HG03196 (cell line): ENCODE data around the gene SETD6.
"Not testable (repeated sequence)": the region's sequence is repeated elsewhere in the genome, so short reads cannot be mapped to it uniquely, and the experiment has no call there.

ENCODE experiments used
- ATAC-seq: cut with Tn5 transposase; IDR thresholded peaks from one replicate; pipeline ENCODE4 v1.9.1; 2021; ENCODE audit not compliant: unreplicated experiment

Gene SETD6

DNA sequence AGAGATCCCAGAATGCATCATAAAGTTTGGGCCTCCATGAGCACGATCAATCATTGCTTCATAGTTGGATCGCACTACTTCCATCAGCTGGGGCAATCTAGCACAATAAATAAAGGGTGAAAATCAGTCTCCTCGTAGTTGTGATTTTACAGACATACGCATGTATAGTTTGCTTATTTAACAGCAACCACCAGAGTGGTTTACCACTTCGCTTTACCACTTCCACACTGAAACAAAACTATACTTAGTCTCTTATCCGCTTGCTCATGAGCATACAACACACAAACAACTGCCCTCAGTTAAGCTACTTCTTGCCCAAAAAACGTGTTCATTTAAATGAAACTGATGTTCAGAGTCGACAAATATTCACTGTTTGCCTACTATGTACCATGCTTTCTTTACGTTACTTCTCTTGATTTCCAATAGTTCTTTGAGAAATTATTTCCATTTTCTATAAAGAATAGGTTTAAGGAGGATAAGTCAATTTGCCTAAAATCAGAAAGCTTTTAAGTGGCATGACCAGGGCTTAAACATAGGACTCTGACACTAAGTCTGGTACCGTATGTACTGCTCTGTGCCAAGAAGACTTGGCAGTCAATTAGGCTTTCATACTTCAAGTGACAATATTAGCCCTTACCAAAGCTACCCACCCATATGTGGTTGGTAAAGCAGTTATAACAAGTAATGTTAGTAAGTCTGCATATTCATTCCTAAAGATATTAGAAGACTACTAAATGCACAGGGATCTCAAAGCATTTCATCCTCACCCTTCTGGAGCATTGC lies 22.0 kb downstream of the SETD6 start:
- no peak for ATAC-seq

DNA sequence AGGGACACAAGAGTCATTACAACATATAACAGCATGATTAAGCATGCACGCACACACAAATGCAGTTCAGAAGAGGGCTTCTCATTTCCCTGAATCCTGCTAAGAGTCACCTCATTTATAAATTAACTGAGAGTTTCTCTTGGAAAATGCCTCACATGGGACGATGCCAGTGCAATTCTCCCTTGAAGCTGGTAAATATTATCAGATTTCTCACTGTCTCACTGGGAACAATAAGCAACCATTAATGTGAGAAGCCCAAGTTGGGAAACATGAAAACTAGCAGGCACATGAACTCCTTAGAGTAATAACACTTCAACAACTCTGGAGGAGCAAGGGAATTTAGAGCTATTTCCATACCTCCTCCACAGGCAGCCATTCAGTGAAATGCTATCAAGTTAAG lies 26.4 kb downstream of the SETD6 start:
- ATAC-seq = no peak

DNA sequence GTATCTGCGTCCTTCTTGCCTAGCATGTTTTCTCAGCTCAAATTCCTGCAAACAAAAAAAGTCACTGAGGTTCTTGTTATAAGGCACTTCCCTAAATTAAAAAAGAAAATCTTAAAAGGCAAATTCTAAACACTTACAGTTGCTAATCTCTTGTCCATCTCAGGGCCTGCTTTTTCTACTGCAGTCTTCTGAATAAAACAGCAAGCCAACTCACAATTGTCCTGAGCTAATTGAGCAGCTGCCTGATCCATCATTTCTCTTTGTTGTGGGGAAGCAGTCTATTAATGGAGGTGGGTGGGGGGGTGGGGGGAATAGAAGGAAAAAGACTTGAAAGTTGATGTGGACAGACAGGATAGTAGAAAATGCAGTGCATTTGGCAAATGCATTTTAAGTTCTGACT lies 27.0 kb downstream of the SETD6 start:
- no peak for ATAC-seq

DNA sequence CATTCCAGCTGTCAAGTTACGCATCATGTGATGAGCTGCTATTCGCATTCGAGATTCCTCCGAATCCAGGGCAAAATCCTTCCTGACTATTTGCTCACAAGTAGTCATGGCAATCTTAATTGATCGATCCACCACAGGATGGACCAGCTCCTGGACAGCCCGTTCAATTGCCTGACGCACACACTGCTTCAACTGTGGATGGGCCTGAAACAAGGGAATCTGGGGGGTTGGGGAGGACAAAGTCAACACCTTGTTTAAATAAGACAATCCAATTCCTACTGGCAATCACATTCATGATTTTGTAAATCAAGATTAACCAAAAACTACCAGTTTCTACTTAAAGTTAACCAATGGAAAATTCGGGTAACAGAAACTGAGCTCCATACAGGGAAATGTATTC lies 28.4 kb downstream of the SETD6 start:
- no peak for ATAC-seq

DNA sequence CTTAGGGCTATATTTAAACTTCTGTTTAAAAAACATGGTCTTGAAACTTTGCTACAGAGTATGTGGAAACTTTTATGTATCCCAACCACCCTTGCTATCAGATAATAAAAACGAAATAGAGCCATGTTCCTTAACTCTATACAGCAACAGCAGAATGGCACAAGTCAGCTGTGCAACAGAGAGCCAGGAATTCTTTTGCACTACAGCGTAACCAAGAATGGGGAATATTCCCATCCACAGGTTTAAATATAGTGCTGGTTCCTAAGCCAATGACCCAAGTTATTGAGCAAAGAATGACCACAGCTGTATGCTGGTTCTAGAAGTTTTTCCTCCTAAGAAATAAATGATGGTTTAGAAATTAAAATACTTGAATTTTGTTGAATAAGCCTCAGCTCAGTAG lies 33.1 kb downstream of the SETD6 start:
- no peak for ATAC-seq

DNA sequence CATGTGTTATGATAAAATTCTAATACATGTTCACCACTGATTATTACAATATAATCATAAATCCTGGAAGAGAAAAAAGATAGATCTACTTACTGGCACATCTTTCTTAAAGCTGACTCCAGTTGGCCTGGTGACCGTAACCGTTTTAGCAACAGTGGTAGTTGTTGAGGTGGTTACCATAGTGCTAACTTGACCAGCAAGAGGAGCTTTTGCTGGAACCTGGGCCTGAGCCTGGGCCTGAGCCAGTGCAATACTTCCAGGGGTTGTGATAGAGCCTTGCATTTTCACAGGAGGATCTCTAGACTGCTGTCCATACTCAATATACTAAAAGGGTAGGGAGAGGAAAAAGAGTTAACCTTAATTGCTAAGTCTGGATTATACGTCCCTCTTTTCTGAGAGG lies 36.2 kb downstream of the SETD6 start:
- ATAC-seq = no peak

DNA sequence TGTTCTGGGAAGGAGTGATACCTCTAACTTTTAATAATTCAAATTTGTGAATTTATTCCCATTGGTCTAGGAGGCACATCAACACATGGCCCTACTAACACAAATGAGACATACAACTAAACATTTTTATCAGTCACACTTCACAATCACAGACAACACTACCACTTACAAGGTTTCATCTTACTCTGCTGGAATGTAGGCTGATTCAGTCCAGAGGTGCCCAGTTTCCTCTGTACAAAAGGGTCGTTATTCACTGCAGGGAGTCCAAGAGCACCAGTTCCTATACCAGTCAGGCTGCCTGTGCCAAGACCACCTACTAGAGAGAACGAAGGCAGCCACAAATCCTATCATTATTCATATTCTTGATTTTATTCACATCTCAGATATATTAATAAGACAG lies 41.4 kb downstream of the SETD6 start:
- no peak for ATAC-seq

DNA sequence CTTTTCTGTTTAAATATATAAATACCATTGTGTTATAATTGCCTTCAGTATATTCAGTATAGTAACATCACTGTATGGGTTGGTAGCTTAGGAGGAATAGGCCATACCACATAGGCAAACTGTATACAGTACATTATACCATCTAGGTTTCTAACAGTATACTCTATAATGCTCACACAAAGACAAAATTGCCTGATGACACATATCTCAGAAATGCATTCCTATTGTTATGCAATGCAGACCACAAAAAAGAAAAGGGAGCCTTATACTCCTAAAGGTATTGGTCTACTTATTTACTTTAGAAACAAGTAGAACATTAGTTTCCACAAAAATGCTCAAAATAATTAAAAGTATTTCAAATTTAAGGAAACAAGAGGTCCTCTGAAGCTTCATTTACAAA lies 47.9 kb downstream of the SETD6 start:
- ATAC-seq = no peak

DNA sequence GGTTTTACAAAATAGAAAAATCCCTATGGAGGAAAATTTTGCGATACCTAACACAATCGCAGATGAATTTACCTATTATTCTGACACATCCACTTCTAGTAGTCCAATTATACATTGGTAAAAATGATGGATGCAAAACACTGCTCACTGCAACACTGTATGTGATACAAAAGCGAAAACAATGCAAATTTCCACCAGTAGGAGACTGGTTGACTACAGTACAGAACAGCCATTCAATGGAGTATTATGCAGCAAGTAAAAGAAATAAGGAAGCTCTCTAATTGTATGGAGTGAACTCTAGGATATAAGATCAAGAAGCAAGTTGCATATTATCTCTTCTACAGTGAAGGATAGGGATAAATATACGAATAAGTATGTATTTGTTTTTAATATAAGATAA lies 48.5 kb downstream of the SETD6 start:
- no peak for ATAC-seq

DNA sequence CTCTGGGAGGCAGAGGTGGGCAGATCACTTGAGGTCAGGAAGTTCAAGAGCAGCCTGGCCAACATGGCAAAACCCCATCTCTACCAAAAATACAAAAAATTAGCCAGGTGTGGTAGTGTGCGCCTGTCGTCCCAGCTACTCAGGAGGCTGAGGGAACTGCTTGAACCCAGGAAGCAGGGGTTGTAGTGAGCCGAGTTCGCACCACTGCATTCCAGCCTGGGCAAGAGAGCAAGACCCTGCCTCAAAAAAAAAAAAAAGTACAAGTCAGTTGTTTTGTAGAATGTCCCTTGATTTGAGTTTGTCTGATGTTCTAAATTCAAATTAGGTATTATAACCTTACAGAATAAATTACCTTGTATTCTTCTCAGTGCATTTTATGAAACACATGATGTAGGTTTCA lies 50.4 kb downstream of the SETD6 start:
- ATAC-seq = not testable (repeated sequence)
